ENCODE measurements around the gene RFTN1.

The RFTN1 gene

DNA sequence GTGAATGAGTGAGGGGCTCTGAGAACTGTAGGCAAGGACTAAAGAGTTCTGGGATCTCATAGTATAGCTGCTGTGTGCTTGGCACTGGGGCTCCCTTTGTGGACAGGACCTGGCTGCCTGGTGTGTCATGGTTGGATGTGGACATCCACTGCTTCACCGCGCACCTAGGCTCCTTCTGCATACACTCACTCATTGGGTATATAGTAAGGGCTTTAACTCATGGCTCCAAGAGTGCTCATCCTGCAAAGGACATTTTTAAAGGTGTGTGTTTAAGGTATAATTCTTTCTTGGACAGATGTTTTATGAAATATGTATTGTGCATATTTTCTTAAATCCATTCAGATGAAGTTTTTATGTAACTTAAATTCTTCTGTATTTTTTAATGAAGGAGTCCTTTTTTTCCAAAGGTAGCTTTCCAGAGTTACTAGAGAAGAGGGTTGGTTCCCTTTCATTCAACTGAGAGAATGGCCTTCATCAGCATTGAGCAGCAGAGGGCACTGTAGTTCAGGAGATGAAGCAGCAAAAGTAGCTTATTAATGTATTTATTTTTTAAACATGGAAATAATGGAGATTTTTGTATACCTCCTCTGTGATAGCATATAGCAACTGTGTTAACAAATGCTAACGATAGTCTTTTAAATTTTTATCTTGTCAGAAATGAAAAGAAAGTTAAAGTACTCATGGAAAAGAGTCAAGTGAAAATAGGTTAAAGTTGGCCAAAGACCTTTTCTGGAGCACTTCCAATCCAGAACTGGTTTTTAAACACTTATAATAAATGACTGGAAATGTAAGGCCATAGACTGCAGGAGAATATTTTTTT lies 223.3 kb downstream of the RFTN1 start:
- peaks cover 37% of the 10 kb centered on the region for H3K36me3 Mint-ChIP-seq (ENCODE audit: insufficient read depth)
- DNase-seq (ENCODE audit: low spot score in 2 of 2) (peak in 1 of 2 donors; percentile 46), ATAC-seq (replicated peaks; ENCODE audit: extremely low read depth, poor library complexity, severe bottlenecking) (no peak)
- H3K4me1 Mint-ChIP-seq: peaks cover 73% of the 10 kb centered on the region
- no peaks in the 10 kb centered on the region for H3K9me3 Mint-ChIP-seq
- no peaks in the 10 kb centered on the region for H3K27me3 Mint-ChIP-seq
- peak overlapping the region; percentile 90 for H3K4me3 Mint-ChIP-seq
- peak overlapping the region; percentile 87 for H3K27ac Mint-ChIP-seq (ENCODE audit: low read depth)

DNA sequence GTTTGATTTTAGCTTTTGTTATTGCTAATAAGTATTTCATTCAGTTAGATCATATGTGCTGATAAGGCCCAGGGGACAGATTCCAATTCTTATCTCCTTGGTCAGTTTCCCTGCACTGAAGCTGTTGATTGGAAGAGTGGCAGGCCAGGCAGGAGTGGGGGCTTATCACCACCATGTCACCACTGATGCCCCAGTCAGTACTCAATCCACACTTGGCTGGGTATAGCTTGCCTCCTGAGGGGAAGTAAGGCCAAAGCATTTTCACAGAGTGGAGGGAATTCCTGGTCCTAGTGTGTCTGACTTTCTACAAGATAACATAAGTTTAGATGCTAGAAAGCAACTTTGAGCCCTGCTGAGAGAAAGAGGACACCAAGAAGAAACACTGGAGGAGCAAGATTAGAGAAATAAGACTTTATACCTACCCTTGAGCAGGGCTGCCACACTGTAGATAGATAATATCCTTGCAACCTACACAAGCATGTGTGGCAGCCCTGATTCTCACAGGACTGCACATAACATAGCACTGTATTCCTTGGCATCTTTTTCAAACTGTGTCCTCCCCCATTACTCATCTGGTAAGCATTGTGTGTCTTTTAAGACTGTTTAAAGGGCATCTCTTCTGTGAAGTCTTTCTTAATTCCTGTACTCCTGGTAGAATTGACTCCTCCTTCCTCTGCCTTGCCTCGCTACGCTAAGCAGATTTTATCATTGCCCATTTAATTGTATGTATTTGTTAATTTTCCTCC lies 224.2 kb downstream of the RFTN1 start:
- peak overlapping the region; percentile 90 for H3K4me3 Mint-ChIP-seq
- no peaks in the 10 kb centered on the region for H3K9me3 Mint-ChIP-seq
- H3K4me1 Mint-ChIP-seq: peaks cover 80% of the 10 kb centered on the region
- peaks cover 32% of the 10 kb centered on the region for H3K36me3 Mint-ChIP-seq (ENCODE audit: insufficient read depth)
- H3K27me3 Mint-ChIP-seq: no peaks in the 10 kb centered on the region
- DNase-seq (ENCODE audit: low spot score in 2 of 2) (no peak), ATAC-seq (replicated peaks; ENCODE audit: extremely low read depth, poor library complexity, severe bottlenecking) (no peak)
- H3K27ac Mint-ChIP-seq (ENCODE audit: low read depth): peak overlapping the region; percentile 81

DNA sequence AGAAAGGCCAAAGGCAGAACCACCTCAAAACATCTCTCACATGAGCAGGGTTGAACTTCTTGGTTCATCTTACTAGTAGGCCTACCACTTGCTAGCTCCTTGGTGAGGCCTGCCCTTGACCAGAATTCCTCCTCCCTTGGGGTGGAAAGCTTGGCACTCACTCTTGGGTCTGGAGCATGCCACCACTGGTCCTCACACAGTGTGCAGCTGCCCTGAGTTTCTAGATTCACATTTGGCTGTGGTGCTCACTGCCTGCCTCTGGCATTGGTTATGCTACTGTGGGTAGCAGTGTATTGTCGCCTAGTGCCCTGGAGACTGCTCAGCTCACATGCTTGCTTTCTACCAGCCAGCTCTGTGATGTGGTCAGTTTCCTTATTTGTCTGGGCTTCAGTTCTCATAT lies 224.8 kb downstream of the RFTN1 start:
- ATAC-seq (replicated peaks; ENCODE audit: extremely low read depth, poor library complexity, severe bottlenecking): no peak
- no peak for DNase-seq (ENCODE audit: low spot score in 2 of 2)
- Mint-ChIP-seq H3K27ac (ENCODE audit: low read depth) (peak overlapping the region; percentile 81), H3K4me1 (peaks cover 80% of the 10 kb centered on the region), H3K4me3 (peak overlapping the region; percentile 90), H3K9me3 (no peaks in the 10 kb centered on the region), H3K27me3 (no peaks in the 10 kb centered on the region), H3K36me3 (ENCODE audit: insufficient read depth) (peaks cover 32% of the 10 kb centered on the region)

DNA sequence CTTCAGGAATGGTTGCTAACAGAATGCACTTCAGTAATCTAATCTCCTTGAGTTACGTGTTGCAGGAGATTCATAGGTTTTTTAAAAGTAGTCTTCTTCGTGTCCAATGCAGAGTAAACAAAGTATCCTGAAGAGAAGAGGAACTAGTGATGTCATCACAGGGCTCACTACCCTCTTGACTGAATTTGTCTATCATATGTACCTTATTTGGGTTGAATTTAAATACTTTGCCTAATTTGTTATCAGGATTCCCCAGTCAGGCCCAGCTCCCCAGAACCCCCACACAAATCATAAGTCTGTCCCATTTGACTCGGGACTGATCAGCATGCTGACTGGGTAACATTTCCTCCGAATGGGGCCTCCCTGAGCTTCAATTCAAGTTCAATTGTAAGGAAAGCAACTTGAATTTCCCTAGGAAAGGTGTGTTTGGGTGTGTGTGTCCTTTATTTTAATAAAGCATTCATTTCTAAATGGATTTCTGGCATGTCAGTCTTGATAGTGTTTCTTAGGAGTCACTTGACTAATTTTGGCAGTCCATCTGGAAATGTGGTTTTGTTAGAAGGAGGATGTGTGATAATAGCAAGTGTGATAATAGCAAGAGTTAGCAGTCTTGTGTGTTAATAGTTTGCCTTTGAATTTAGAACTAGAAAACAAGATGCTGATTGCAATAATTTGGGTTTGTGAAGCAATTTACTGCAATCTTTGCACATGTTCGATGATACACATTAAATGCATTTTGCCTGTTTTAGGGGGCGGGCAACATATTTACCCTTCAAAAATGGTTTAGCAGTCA lies 226.6 kb downstream of the RFTN1 start:
- peak; percentile 14 for ATAC-seq (replicated peaks; ENCODE audit: extremely low read depth, poor library complexity, severe bottlenecking)
- Mint-ChIP-seq H3K4me3 (peak overlapping the region; percentile 90), H3K27ac (ENCODE audit: low read depth) (peak overlapping the region; percentile 81), H3K9me3 (no peaks in the 10 kb centered on the region), H3K4me1 (peaks cover 72% of the 10 kb centered on the region), H3K27me3 (no peaks in the 10 kb centered on the region), H3K36me3 (ENCODE audit: insufficient read depth) (peaks cover 27% of the 10 kb centered on the region)
- DNase-seq (ENCODE audit: low spot score in 2 of 2): no peak

DNA sequence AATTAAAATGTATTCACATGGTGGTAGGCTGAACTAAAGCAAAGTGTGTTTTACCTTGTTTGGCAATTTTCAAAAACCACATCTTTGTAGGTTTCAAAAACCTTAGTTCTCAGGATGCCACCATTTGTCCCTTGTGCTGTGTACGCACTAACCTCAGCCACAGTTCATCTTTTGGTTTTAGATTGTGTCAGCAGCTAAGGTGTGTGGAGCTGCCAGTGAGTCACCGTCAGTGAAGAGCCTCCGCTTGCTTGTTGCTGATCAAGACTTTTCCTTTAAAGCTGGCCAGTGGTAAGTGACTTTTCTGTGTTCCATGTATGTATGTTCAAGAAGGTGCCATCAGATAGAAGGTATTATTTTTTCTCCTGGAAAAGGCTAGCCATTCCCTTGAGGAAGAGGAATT lies 227.3 kb downstream of the RFTN1 start:
- DNase-seq (ENCODE audit: low spot score in 2 of 2) (peak in 1 of 2 donors; percentile 72), ATAC-seq (replicated peaks; ENCODE audit: extremely low read depth, poor library complexity, severe bottlenecking) (peak; percentile 96)
- no peaks in the 10 kb centered on the region for H3K9me3 Mint-ChIP-seq
- peaks cover 26% of the 10 kb centered on the region for H3K36me3 Mint-ChIP-seq (ENCODE audit: insufficient read depth)
- H3K4me3 Mint-ChIP-seq: peak overlapping the region; percentile 90
- peaks cover 66% of the 10 kb centered on the region for H3K4me1 Mint-ChIP-seq
- H3K27me3 Mint-ChIP-seq: no peaks in the 10 kb centered on the region
- peak overlapping the region; percentile 81 for H3K27ac Mint-ChIP-seq (ENCODE audit: low read depth)

DNA sequence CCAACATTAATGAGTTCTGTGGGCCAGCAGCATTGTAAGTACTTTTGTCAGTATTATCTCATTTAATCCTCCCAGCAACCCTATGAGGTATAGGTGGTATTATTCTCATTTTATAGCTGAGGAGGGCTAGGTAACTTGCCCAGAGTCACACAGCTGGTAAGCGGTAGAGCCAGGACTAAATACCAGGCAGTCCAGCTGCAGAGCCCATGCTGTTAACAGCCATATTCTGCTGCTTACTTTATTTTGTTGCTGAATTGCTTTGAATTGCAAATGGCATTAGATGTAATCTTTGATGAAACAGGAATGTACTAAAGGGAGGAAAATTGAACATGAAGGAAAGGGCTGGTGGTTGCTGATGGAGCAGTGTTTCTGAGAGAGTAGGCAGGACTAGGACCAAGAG lies 228.9 kb downstream of the RFTN1 start:
- Mint-ChIP-seq H3K27me3 (no peaks in the 10 kb centered on the region), H3K36me3 (ENCODE audit: insufficient read depth) (peaks cover 25% of the 10 kb centered on the region), H3K4me1 (peaks cover 50% of the 10 kb centered on the region), H3K27ac (ENCODE audit: low read depth) (peak overlapping the region; percentile 81), H3K9me3 (no peaks in the 10 kb centered on the region), H3K4me3 (peak overlapping the region; percentile 90)
- DNase-seq (ENCODE audit: low spot score in 2 of 2) (no peak), ATAC-seq (replicated peaks; ENCODE audit: extremely low read depth, poor library complexity, severe bottlenecking) (no peak)

DNA sequence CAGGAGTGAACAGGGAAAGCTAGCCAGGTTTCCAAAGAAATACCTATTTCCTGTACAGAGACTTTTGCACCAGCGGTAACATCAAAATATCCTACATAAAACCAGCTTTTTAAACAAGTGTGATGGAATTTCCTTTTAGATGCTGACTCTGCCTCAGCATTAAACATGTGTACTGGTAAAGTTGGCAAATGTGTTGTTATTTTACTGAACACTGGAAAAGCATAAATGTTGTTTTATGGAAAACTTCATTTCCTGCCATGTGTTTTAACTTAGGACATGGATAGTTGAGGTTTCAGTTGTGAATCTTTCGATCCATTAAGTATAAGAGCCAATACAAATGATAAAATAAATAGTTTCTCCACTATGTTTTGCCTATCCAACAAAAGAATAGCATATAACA lies 232.8 kb downstream of the RFTN1 start:
- Mint-ChIP-seq H3K4me3 (no peak overlapping the region), H3K27ac (ENCODE audit: low read depth) (no peak overlapping the region), H3K36me3 (ENCODE audit: insufficient read depth) (peaks cover 8% of the 10 kb centered on the region), H3K9me3 (no peaks in the 10 kb centered on the region), H3K27me3 (no peaks in the 10 kb centered on the region), H3K4me1 (peaks cover 11% of the 10 kb centered on the region)
- ATAC-seq (replicated peaks; ENCODE audit: extremely low read depth, poor library complexity, severe bottlenecking): no peak
- DNase-seq (ENCODE audit: low spot score in 2 of 2): no peak

DNA sequence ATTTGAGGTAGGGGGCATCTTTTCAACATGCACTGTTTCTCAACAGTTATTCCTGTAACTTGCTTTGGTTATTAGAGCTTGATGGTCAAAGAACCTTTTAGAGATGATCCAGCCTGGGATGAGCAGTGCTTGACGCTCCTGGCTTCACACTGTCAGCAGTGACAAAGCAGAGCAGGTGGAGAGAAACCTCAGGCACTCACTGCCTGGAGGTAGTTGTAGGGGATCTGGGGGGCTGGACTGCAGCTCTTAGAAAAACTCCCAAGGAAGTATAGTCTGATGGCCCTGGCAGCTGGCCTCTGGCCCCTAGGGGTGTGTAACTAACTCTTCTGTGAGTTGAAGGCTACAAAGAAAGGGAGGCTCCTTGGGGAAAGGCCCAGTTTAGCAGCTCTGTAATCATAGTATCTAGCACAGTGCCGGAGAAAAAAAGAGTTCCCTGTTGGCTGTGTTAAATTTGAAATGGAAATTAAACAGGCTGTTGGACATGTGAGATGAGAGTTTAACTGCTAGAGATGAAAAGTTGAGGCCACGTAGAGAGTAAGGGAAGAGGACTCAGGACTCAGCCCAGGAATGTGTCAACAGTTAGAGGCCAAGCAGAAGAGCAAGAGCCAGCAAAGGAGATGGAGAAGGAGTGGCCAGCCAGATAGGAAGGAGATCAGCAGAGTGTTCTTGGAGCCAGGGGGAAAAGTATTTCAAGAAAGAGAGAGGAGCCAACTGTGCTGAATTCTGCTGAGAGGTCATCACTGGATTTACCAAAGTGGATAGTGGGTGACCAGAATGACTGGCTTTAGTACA lies 234.3 kb downstream of the RFTN1 start:
- DNase-seq (ENCODE audit: low spot score in 2 of 2): no peak
- Mint-ChIP-seq H3K27me3 (no peaks in the 10 kb centered on the region), H3K9me3 (no peaks in the 10 kb centered on the region), H3K4me3 (no peak overlapping the region), H3K36me3 (ENCODE audit: insufficient read depth) (peaks cover 8% of the 10 kb centered on the region), H3K4me1 (no peaks in the 10 kb centered on the region), H3K27ac (ENCODE audit: low read depth) (no peak overlapping the region)
- no peak for ATAC-seq (replicated peaks; ENCODE audit: extremely low read depth, poor library complexity, severe bottlenecking)

DNA sequence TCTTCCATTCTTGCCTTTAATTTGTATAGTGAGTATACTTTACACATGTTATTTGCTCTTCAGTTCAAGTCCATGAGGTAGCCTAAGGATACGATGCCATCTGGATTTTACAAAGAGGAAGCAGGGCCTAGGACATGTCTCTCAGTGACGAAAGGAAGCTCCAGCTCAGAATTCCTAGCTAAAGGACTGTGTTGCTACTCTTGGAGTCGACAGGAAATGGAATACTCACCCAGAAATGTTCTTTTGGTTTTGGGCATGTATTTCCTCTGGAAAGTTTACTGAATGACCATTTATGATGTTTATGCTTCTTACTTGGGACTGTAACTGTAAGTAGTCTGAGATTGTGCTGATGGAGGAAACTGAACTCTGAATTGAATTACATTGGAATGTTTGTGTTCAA lies 236.0 kb downstream of the RFTN1 start:
- peaks cover 11% of the 10 kb centered on the region for H3K36me3 Mint-ChIP-seq (ENCODE audit: insufficient read depth)
- H3K4me3 Mint-ChIP-seq: no peak overlapping the region
- H3K27me3 Mint-ChIP-seq: no peaks in the 10 kb centered on the region
- no peak overlapping the region for H3K27ac Mint-ChIP-seq (ENCODE audit: low read depth)
- H3K9me3 Mint-ChIP-seq: no peaks in the 10 kb centered on the region
- ATAC-seq (replicated peaks; ENCODE audit: extremely low read depth, poor library complexity, severe bottlenecking) (no peak), DNase-seq (ENCODE audit: low spot score in 2 of 2) (no peak)
- no peaks in the 10 kb centered on the region for H3K4me1 Mint-ChIP-seq

DNA sequence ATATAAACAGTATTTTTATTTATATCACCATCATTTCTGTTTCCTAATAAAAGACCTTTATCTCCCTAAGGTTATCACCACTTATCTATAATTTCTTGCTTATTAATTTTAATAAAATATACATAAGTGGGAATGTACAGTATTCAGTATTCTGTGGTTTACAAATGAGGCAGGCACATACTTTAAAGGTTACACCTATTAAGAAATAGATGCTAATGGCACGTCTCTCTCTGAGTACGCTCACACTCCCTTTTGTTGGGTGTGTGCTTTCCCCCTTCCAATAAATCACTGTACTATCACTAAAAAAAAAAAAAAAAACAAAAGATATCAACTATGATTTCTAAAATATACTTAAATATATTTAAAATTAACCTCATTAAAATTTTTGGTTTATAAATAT lies 239.6 kb downstream of the RFTN1 start:
- DNase-seq (ENCODE audit: low spot score in 2 of 2) (no peak), ATAC-seq (replicated peaks; ENCODE audit: extremely low read depth, poor library complexity, severe bottlenecking) (no peak)
- H3K9me3 Mint-ChIP-seq: no peaks in the 10 kb centered on the region
- no peak overlapping the region for H3K27ac Mint-ChIP-seq (ENCODE audit: low read depth)
- H3K4me1 Mint-ChIP-seq: no peaks in the 10 kb centered on the region
- H3K27me3 Mint-ChIP-seq: no peaks in the 10 kb centered on the region
- no peak overlapping the region for H3K4me3 Mint-ChIP-seq
- H3K36me3 Mint-ChIP-seq (ENCODE audit: insufficient read depth): peaks cover 17% of the 10 kb centered on the region

DNA sequence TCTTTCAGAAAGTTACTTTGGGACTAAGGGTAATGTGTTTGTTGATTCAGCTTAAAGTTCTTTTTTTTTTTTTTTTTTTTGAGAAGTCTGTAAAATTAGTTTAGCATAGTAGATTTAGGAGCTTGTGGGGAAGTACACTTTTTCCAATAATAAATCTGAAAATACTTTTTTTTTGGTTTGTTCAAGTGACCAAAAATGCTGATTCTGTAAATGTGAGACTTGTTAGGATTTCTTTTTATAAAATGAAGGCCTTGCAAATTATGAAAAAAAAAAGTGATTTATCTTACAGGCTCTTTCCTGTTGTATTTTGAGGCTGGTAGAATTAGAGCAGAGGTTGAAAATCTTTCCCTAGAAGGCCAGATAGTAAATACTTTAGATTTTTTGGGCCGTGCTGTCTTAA lies 240.9 kb downstream of the RFTN1 start:
- Mint-ChIP-seq H3K9me3 (no peaks in the 10 kb centered on the region), H3K27ac (ENCODE audit: low read depth) (no peak overlapping the region), H3K27me3 (no peaks in the 10 kb centered on the region), H3K4me3 (no peak overlapping the region), H3K36me3 (ENCODE audit: insufficient read depth) (peaks cover 19% of the 10 kb centered on the region), H3K4me1 (peaks cover under 1% of the 10 kb centered on the region)
- no peak for DNase-seq (ENCODE audit: low spot score in 2 of 2)
- no peak for ATAC-seq (replicated peaks; ENCODE audit: extremely low read depth, poor library complexity, severe bottlenecking)

DNA sequence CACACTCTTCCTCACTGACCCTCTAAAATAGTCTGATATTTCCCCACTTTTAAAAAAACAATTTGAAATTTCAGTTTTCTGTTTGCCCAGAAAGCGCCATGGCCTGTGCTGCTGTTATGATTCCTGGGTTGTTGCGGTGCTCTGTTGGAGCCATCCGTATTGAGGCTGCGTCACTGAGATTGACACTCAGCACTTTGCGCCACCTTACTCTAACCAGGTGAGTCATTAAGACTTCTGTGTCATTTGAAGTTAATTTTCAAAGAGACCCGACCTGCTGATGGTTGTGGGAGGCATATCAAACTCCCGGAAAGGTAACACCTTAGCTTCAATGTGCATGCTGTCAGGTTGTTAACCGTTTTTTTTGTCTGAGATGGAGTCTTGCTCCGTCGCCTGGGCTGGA lies 242.6 kb downstream of the RFTN1 start:
- peaks cover 15% of the 10 kb centered on the region for H3K36me3 Mint-ChIP-seq (ENCODE audit: insufficient read depth)
- no peaks in the 10 kb centered on the region for H3K9me3 Mint-ChIP-seq
- ATAC-seq (replicated peaks; ENCODE audit: extremely low read depth, poor library complexity, severe bottlenecking) (no peak), DNase-seq (ENCODE audit: low spot score in 2 of 2) (no peak)
- no peaks in the 10 kb centered on the region for H3K27me3 Mint-ChIP-seq
- H3K4me3 Mint-ChIP-seq: no peak overlapping the region
- H3K4me1 Mint-ChIP-seq: peaks cover 7% of the 10 kb centered on the region
- H3K27ac Mint-ChIP-seq (ENCODE audit: low read depth): no peak overlapping the region
